ENCODE data around the gene EVX2.

Gene EVX2

GRCh38 chr2:176066645-176067588 is 16.8 kb downstream of the EVX2 start:
- peaks cover 59 to 72% of the 10 kb centered on the region in 2 donors for H3K27me3 ChIP-seq (ENCODE audit: control insufficient read depth in 1 of 2, insufficient read depth in 2 of 2, low read length in 2 of 2)
- H3K36me3 ChIP-seq (ENCODE audit: control insufficient read depth in 2 of 2, insufficient read depth in 2 of 2, low read length in 2 of 2) = no peaks in the 10 kb centered on the region
- H3K9ac ChIP-seq (ENCODE audit: low read length in 2 of 2) = no peak overlapping the region
- peaks cover 20% of the 10 kb centered on the region for H3K4me1 ChIP-seq (ENCODE audit: control insufficient read depth, insufficient read depth, low read length)
- no peak overlapping the region for H3K27ac ChIP-seq (ENCODE audit: low read length)
- no peaks in the 10 kb centered on the region for H3K9me3 ChIP-seq (ENCODE audit: control insufficient read depth in 2 of 2, low read length in 2 of 2)
- peak overlapping the region; percentile 45 to 58 for H3K4me3 ChIP-seq (ENCODE audit: low read length in 2 of 2)

- Histone ChIP-seq H3K4me3 (ENCODE audit: low read length in 2 of 2) (no peak overlapping the region), H3K9ac (ENCODE audit: low read length in 2 of 2) (no peak overlapping the region), H3K36me3 (ENCODE audit: control insufficient read depth in 2 of 2, insufficient read depth in 2 of 2, low read length in 2 of 2) (no peaks in the 10 kb centered on the region), H3K4me1 (ENCODE audit: control insufficient read depth, insufficient read depth, low read length) (peaks cover 20% of the 10 kb centered on the region), H3K27ac (ENCODE audit: low read length) (no peak overlapping the region), H3K27me3 (ENCODE audit: control insufficient read depth in 1 of 2, insufficient read depth in 2 of 2, low read length in 2 of 2) (peaks cover 33 to 43% of the 10 kb centered on the region in 2 donors), H3K9me3 (ENCODE audit: control insufficient read depth in 2 of 2, low read length in 2 of 2) (no peaks in the 10 kb centered on the region)
Observed at GRCh38 chr2:176063958-176064357, 19.8 kb downstream of the EVX2 start.

- Histone ChIP-seq H3K4me3 (ENCODE audit: low read length in 2 of 2) (no peak overlapping the region), H3K36me3 (ENCODE audit: control insufficient read depth in 2 of 2, insufficient read depth in 2 of 2, low read length in 2 of 2) (no peaks in the 10 kb centered on the region), H3K9ac (ENCODE audit: low read length in 2 of 2) (no peak overlapping the region), H3K27ac (ENCODE audit: low read length) (no peak overlapping the region), H3K4me1 (ENCODE audit: control insufficient read depth, insufficient read depth, low read length) (no peaks in the 10 kb centered on the region), H3K9me3 (ENCODE audit: control insufficient read depth in 2 of 2, low read length in 2 of 2) (no peaks in the 10 kb centered on the region), H3K27me3 (ENCODE audit: control insufficient read depth in 1 of 2, insufficient read depth in 2 of 2, low read length in 2 of 2) (peaks cover 4% of the 10 kb centered on the region in 2 donors)
Observed at GRCh38 chr2:176056406-176056805, 27.4 kb downstream of the EVX2 start.

GRCh38 chr2:176039375-176039774 is 44.4 kb downstream of the EVX2 start:
- H3K27ac ChIP-seq (ENCODE audit: low read length) = no peak overlapping the region
- H3K4me1 ChIP-seq (ENCODE audit: control insufficient read depth, insufficient read depth, low read length) = no peaks in the 10 kb centered on the region
- peaks cover 0 to 5% of the 10 kb centered on the region in 2 donors for H3K27me3 ChIP-seq (ENCODE audit: control insufficient read depth in 1 of 2, insufficient read depth in 2 of 2, low read length in 2 of 2)
- no peak overlapping the region for H3K4me3 ChIP-seq (ENCODE audit: low read length in 2 of 2)
- no peaks in the 10 kb centered on the region for H3K9me3 ChIP-seq (ENCODE audit: control insufficient read depth in 2 of 2, low read length in 2 of 2)
- no peaks in the 10 kb centered on the region for H3K36me3 ChIP-seq (ENCODE audit: control insufficient read depth in 2 of 2, insufficient read depth in 2 of 2, low read length in 2 of 2)
- H3K9ac ChIP-seq (ENCODE audit: low read length in 2 of 2) = no peak overlapping the region

DNA sequence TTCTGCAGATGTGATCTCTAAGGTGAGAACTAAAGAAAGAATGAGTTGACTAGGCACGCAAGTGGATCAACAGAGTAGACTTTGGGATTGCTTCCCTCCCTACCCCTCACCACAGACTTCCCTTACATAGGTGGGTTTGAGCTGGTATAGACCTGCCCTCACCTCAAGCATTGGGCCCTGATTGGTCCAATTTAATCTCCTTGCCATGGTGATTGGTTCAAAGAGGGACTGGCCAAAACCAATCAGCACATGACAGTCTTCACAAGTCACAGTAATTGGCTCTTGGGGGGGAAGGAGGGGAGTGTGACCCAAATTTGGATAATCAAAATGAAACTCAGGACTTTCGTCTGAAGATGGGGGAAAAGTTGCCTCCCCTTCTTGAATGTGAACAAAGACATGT is 45.1 kb downstream of the EVX2 start:
- Histone ChIP-seq H3K9me3 (ENCODE audit: control insufficient read depth in 2 of 2, low read length in 2 of 2) (no peaks in the 10 kb centered on the region), H3K27me3 (ENCODE audit: control insufficient read depth in 1 of 2, insufficient read depth in 2 of 2, low read length in 2 of 2) (peaks cover 0 to 5% of the 10 kb centered on the region in 2 donors), H3K36me3 (ENCODE audit: control insufficient read depth in 2 of 2, insufficient read depth in 2 of 2, low read length in 2 of 2) (no peaks in the 10 kb centered on the region), H3K4me1 (ENCODE audit: control insufficient read depth, insufficient read depth, low read length) (no peaks in the 10 kb centered on the region), H3K27ac (ENCODE audit: low read length) (no peak overlapping the region), H3K9ac (ENCODE audit: low read length in 2 of 2) (no peak overlapping the region), H3K4me3 (ENCODE audit: low read length in 2 of 2) (no peak overlapping the region)

DNA sequence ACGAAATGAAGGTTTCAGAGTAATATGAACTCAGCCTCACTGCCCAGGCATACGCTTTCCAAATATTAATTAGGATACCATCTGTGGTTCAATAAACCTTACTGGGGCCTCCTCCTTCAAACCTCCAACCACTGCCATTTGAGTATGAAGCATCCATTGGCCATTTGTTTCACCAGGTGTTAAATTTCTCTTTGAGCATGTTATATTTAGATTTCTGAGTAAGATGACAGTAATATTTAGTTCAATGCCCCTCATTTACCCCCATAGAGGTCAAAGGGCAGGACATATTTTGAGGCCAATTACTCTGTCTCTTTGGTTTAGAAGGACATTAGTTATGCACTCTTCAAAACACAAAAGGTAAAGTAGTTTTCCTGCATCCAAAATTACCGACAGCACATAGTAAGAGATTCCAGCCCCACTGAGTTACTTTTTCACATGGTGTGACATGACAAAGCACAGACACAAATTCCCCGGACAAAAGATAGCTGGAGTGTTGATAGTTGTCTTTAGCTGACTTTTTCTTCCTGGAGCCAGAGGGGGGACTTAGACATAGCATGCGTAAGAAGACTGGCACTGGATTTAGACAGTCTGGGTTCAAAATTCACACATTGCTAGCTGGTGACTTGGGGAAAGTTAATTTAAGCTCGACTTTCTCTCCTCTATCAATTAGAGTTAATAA is 48.6 kb downstream of the EVX2 start:
- Histone ChIP-seq H3K36me3 (ENCODE audit: control insufficient read depth in 2 of 2, insufficient read depth in 2 of 2, low read length in 2 of 2) (no peaks in the 10 kb centered on the region), H3K27me3 (ENCODE audit: control insufficient read depth in 1 of 2, insufficient read depth in 2 of 2, low read length in 2 of 2) (peaks cover 0 to 5% of the 10 kb centered on the region in 2 donors), H3K9ac (ENCODE audit: low read length in 2 of 2) (no peak overlapping the region), H3K4me3 (ENCODE audit: low read length in 2 of 2) (no peak overlapping the region), H3K27ac (ENCODE audit: low read length) (no peak overlapping the region), H3K4me1 (ENCODE audit: control insufficient read depth, insufficient read depth, low read length) (no peaks in the 10 kb centered on the region), H3K9me3 (ENCODE audit: control insufficient read depth in 2 of 2, low read length in 2 of 2) (no peaks in the 10 kb centered on the region)

- no peak overlapping the region for H3K27ac ChIP-seq (ENCODE audit: low read length)
- H3K27me3 ChIP-seq (ENCODE audit: control insufficient read depth in 1 of 2, insufficient read depth in 2 of 2, low read length in 2 of 2) = peaks cover 0 to 5% of the 10 kb centered on the region in 2 donors
- no peaks in the 10 kb centered on the region for H3K9me3 ChIP-seq (ENCODE audit: control insufficient read depth in 2 of 2, low read length in 2 of 2)
- H3K4me3 ChIP-seq (ENCODE audit: low read length in 2 of 2) = no peak overlapping the region
- no peak overlapping the region for H3K9ac ChIP-seq (ENCODE audit: low read length in 2 of 2)
- no peaks in the 10 kb centered on the region for H3K36me3 ChIP-seq (ENCODE audit: control insufficient read depth in 2 of 2, insufficient read depth in 2 of 2, low read length in 2 of 2)
- H3K4me1 ChIP-seq (ENCODE audit: control insufficient read depth, insufficient read depth, low read length) = no peaks in the 10 kb centered on the region
Observed at GRCh38 chr2:176027806-176028205, 56.0 kb downstream of the EVX2 start.
